ENCODE measurements around the gene CCDC34.
"Not testable (repeated sequence)": the region's sequence is repeated elsewhere in the genome, so short reads cannot be mapped to it uniquely, and the experiment has no call there.

The CCDC34 gene

GRCh38 chr11:27361649-27362431 lies 1.2 kb downstream of the CCDC34 start:
- no peak for DNase-seq

- DNase-seq, result no peak
Observed at GRCh38 chr11:27358296-27358695, 4.7 kb downstream of the CCDC34 start.

- DNase-seq, result peak; percentile 81
Observed at GRCh38 chr11:27357250-27357649, 5.8 kb downstream of the CCDC34 start.

GRCh38 chr11:27356624-27357222 lies 6.3 kb downstream of the CCDC34 start:
- DNase-seq, result no peak

GRCh38 chr11:27355575-27356104 lies 7.4 kb downstream of the CCDC34 start:
- no peak for DNase-seq

- DNase-seq, result no peak
Observed at GRCh38 chr11:27354359-27354965, 8.6 kb downstream of the CCDC34 start.

GRCh38 chr11:27353593-27354358 lies 9.2 kb downstream of the CCDC34 start:
- no peak for DNase-seq

GRCh38 chr11:27352781-27353180 lies 10.2 kb downstream of the CCDC34 start:
- no peak for DNase-seq

- no peak for DNase-seq
Observed at GRCh38 chr11:27350511-27350910, 12.5 kb downstream of the CCDC34 start.

- DNase-seq, result peak; percentile 42
Observed at GRCh38 chr11:27349919-27350318, 13.1 kb downstream of the CCDC34 start.

- DNase-seq, result peak; percentile 81
Observed at GRCh38 chr11:27348340-27348873, 14.6 kb downstream of the CCDC34 start.

GRCh38 chr11:27347359-27348339 lies 15.4 kb downstream of the CCDC34 start:
- peak; percentile 81 for DNase-seq

GRCh38 chr11:27339941-27340340 lies 23.1 kb downstream of the CCDC34 start:
- no peak for DNase-seq

- not testable (repeated sequence) for DNase-seq
Observed at GRCh38 chr11:27334764-27335163, 28.3 kb downstream of the CCDC34 start.

- DNase-seq, result no peak
Observed at GRCh38 chr11:27331981-27332380, 31.0 kb downstream of the CCDC34 start.

GRCh38 chr11:27330633-27331270 lies 32.3 kb downstream of the CCDC34 start:
- DNase-seq, result no peak

GRCh38 chr11:27329867-27330632 lies 33.0 kb downstream of the CCDC34 start:
- DNase-seq, result no peak

- no peak for DNase-seq
Observed at GRCh38 chr11:27328614-27329013, 34.4 kb downstream of the CCDC34 start.

GRCh38 chr11:27327064-27327463 lies 36.0 kb downstream of the CCDC34 start:
- not testable (repeated sequence) for DNase-seq

GRCh38 chr11:27322196-27322595 lies 40.8 kb downstream of the CCDC34 start:
- not testable (repeated sequence) for DNase-seq

Measured in NCI-H146 (cell line).